Myocyte (in vitro differentiated cells): ENCODE results near the gene C10orf67. TPM values are rescaled to one million over a fixed set of nuclear protein-coding genes. Genes with fewer than 3 reads are reported as not detected.

Experiments used
- DNase-seq: peaks from one replicate; pipeline ENCODE4 v3.0.0-alpha.2; 2012; ENCODE audit warnings: low read depth
- total RNA-seq: library from RNA; depleted of rRNA; stranded (reverse); fragments of >200 nt; gene quantifications from 2 replicates; pipeline ENCODE4 v1.2.3, GENCODE V29; 2014

Gene C10orf67
- total RNA-seq, 1 donor from 2014 or later, result not detected

DNA sequence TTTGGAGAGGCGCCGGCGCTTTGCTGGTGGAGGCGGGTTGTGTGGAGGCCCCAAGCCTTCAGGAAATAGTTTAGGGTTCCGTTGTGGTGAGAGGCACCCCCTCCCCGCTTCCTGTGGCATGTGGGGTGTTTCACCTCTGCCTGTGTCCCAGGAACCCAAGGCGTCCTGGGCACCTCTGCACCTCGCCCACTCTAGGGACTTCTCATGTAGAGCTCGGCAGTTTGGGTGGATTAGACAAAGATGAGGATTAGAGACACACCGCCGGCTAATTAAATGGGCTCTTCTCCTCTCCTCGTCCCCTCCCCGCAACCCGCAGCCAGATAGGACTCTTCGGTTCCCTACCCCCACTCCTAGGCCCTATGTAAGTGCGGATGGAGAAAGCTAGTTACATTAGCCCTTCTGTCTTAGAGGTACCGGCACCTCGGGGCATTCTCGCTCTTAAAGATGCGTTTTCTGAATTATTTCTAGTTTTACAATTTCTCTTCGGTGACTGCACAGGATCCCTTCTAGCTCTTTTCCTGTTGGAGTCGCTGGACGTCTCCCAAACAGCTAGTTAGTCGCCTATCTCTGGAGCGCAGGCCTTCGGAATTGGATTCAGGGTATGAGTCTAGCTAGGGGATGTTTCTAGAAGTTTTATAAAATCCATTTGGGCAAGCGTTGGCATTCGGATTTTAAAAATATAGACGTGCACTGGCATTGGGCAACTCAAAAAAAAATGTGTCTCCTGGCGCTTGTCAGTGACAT is 144.7 kb downstream of the C10orf67 start:
- no peak for DNase-seq

DNA sequence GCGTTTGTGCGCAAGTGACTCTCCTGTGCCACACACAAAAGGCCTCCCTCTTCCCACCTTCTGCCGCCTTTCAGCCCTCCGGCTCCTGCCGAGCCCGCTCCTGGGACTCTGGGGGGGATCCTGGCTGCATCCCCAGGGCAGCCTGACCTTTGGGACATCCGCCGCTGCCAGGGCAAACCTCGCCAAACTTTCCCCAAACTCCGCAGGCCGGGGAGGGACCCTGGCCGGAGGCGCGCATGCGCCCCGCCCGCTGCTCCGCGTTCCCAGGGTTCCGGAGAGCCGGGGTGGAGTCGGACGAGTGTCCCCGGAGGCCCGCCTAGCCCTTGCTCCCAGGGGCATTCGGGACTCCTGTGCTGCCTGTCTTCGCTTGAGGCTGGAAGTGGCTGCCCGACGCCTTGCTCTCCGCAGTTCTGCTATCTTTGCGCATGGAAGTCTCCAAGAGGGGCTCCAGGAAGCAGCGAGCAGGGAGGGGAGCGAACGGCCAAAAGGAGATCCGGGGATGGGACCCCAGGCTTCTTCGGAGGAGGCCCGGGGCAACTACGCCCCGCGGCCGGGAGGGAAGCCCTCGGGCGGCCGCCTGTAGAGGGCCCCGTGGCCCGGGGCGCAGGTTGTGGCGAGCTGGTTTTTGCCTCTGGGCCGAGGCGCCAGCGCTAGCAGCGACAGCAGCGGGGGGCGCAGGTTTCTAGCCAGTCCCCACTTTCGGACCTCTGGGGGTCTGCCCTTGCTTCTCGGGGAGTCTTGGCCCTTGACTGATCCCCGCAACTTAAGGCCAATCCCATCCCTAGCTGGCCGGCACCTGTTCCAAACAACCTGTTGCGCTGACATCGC is 145.4 kb downstream of the C10orf67 start:
- no peak for DNase-seq

DNA sequence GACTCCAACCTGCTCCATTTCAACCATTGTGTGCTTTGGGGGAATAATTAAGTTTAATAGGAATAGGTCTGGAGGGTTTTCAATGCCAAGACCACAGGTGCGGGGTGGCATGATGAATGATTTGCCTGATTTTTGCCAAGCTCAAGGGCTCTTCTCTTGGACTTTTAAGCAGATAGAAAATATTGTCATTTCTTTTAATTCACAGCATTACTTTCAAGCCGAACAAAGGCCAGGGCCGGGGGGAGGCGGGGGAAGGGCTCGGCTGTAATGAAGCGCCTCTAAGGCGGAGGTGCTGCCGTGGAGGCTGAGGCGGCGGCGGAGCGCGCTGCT is 146.0 kb downstream of the C10orf67 start:
- no peak for DNase-seq

DNA sequence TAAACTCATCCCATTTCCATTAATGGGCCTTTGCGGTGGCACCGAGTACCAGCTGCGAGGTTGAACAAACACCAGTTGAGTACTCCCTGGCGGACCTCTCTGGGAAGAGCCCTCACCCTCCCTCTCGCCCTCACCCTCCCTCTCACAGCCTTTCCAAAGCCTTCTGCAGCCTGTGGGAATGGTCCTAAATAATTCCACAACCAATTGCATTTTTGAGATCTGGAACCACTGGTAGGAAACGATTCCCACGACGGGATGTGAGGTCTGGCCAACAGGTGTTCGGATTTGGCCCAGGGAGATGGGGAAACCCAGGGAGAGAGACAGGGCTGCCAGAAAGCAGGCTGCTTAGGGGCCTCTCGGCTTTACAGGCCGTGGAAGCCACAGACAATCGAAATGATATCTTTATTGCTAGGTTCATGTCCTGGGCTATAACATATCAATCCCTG is 147.2 kb downstream of the C10orf67 start:
- DNase-seq, result peak; percentile 26

DNA sequence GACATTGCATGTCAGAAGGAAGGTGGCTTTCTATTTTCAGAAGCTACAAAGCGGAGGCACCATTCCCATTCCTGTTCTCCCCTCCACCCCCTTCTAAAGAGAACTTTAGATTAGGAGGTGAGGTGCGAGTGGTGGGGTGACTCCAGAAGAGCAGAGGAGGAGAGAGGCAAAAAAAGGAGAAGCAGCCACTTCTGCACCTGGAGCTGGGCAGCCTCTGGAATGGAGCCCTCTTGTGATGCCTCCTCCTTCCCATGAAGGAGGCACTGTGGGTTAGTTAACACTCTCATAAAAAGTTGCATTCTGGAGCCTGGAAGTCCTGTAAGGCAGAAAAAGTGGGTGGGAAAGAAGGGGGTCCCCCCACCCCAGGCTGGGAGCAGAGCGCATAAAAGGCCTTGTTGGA is 147.7 kb downstream of the C10orf67 start:
- DNase-seq, result no peak

DNA sequence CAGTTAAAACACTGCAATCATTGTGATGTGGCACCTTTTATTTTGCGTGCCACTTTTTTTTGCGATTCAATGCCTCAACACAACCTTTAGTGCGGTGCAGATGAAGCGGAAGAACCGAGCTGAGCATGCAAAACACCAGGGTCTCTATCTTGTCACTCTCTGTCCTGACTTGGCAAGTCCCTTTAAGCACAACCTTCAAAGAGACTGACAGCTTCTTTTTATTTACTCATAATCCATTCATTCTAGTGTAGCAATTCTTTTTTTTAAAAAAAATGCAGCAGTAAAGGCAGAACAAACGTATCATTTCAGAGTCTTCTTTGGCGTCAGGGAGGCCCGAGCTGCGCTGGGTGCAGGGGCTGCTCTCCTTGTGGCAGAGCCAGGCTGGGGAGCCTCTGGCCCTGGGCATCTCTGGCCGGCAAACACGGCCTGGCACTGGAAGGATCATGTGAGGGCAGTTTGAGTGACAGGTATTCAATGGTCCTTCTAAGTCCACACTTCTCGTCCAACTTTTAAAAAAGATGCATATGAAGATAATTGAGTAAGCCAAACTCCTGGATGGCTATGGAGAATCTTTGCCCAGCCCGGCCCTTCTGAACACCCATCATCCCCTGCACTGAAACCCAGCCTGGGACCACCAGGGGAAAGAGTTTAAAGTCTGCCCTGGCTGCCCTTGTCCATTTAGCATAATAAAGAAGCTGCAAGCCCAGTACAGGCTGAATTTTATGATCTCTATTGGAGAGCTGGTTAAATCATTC is 148.6 kb downstream of the C10orf67 start:
- no peak for DNase-seq

DNA sequence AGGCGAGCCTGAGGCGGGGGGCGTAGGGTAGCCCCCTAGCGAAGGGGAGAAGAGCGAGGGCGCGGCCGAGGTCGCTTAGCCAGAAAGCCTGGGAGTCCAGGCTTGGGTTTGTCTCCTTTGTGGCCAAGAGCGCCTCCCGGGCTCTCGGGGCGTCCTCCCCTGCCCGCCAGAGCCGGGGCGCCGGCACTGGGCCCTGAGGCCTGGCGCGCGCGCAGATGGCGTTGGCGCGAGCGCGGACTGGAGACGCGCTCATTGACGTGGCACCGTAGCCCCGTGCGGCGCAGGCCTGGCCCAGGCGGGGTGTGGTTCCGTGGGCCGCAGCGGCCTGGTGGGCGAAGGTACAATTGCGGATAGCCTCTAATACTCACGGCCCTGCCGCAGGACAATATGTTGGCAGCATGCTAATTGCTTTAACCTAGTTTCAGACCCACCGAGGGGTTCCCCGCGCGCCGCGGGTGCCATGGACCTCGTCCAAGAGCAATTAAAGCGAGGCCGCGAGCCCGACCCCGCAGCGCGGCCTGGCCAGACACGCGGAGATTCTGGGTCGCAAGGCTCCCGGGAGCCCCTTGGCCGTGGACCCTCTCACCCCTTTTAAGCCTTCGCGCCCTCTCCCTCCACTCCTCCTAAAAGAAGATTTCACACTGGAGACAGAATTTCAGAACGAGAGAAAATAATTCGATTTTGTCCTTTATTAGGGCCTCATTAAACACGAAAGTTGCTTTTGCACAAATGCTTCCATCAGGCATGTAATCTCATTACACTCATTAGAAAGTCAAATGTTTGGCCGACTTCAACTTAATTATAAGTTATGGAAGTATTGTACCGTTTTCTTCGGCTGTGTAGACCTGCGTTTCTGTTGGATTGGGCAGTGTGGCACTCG is 149.4 kb downstream of the C10orf67 start:
- no peak for DNase-seq

DNA sequence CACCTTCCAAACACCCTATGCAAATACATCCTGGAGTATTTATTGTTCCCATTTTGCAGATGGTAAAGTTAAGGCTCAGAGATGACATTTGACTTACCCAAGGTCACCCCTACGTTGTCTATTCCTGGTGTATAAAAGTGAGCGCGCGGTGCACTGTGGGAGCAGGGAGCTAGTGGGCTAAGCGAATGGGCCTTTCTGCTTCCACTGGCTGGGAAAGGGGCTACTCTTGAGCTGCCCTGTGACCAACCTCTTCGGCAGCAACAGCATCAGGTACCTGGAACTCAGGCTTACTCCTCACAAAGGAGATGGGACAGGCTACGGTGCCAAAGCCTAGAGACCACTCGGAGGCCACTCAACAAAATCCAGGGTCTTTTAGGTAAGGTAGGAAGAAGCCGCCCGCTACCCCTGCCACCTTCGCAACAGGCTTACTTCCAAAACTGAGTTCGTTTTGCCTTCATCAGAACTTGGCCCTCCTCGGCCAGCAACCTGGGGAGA is 150.1 kb downstream of the C10orf67 start:
- no peak for DNase-seq

DNA sequence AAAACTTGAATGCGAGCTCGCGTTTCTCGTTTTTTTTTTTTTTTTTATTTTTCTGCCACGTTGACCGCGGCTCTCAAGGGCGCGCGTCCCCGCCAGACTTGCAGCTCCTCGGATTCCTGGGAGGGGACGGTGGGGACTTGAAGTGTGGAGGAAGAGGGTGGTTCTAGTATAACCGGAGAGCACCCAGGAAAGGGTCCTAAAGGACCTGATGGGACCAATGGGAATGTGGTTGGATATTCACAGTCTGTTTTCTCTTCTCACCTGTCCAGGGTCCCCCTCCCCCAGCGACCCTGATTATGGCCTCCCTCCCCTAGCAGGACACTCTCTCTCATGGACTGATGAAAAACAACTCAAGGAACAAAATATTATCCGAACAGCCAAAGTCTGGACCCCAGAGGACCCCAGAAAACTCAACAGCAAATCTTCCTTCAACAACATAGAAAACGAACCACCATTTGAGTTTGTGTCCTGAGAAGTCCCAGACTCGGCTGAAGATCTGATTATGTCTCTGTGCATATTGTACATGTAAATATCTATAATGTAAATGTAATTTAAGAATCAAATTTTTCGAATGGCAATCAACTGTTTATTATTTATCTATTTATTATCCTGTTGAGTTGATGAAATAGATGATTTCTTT is 151.0 kb downstream of the C10orf67 start:
- no peak for DNase-seq

DNA sequence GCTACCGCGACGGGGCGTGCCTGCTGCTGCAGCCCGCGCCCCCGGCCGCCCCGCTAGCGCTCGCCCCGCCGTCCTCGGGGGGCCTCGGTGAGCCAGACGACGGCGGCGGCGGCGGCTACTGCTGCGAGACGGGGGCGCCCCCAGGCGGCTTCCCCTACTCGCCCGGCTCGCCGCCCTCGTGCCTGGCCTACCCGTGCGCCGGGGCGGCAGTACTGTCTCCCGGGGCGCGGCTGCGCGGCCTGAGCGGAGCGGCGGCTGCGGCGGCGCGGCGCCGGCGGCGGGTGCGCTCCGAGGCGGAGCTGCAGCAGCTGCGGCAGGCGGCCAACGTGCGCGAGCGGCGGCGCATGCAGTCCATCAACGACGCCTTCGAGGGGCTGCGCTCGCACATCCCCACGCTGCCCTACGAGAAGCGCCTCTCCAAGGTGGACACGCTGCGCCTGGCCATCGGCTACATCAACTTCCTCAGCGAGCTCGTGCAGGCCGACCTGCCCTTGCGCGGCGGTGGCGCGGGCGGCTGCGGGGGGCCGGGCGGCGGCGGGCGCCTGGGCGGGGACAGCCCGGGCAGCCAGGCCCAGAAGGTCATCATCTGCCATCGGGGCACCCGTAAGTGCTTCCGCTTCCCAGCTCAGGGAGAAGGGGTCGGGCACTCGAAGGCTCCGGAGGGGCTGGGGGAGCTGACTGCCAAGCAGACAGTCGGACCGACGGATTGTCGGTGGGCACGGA is 151.7 kb downstream of the C10orf67 start:
- DNase-seq, result no peak

DNA sequence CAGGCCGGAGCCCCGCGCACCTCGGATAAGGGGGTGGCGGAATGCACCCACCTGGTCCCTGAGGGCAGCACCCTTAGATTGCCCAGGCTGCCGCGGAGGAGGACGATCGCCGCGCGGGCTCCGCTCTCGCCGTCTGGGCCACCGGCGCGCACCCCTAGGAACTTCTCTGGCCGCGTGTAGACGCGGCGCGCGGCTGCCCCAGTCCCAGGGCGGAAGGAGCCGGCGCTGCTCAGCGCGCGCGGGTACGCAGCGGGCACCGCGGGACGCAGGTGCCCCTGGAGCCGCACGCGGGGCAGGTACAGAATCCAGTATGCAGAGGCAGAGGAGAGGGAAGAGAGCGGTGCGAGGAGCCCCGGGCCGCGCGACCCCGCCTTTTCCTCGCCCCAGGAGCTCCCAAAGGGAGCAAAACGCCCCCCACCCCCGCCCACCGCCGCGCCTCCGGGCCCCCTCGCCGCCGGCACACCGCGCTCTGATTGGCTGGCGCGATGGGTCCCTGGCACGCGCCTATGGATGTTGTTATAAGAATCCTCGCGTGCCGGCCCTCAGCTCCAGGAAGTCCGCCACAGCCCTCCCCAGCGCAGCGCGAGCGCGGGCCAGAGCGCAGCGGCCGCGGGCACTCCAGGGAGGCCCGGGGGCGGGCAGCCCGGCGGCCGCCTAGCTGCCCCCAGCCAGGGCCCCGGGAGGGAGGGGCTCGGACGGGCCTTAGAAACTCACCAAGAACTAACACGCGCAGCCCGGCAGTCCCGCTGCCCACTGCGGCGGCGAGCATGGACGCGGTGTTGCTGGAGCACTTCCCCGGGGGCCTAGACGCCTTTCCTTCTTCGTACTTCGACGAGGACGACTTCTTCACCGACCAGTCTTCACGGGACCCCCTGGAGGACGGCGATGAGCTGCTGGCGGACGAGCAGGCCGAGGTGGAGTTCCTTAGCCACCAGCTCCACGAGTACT is 152.6 kb downstream of the C10orf67 start, which contains the start of gene PTF1A:
Gene PTF1A, plus strand, starts transcription at position 549 of the 948 bp plus-strand sequence. Its CDS starts 219 bp downstream, at position 768.
- no peak for DNase-seq

DNA sequence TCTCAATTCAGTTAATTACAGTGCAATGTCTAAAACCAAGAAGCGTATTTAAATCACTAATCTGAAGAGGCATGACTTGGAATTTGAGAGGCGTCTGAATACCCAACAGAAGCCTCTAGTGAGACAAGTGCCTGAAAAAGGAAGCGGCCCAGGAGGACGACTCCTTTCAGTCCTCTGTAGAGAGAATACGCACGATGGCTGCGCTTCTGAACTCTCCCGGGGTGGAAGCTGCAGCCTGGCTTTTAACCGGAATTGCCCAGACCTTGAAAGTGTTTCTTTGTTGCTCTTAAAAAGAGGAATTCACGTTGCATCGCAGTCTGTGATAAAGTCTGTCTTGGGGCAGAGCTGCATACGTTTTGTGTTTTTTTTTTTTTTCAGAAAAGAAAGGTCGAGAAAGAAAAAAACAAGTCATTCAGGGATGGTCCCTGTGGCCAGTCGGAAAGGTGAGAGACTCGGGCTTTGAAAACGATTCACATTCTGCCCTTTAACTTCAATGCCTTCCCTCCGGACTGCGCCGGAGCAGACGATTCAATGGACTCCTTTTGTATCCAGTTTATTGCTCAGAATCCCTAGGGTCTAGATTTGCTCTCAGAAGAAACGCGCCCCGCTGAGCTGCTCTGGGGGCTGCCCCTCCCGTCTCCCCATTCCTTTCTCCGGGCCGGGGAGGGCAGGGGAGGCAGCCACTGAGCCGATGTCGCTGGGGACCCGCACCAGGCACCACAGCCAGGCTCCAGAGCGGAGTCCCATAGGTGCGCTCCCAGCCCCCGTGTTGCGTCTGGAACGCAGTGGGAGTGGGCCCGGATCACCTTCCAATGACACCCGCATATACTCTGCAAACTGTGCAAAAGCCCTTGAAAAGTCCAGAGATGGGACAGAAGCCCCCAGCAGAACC is 153.5 kb downstream of the C10orf67 start:
- DNase-seq, result no peak

DNA sequence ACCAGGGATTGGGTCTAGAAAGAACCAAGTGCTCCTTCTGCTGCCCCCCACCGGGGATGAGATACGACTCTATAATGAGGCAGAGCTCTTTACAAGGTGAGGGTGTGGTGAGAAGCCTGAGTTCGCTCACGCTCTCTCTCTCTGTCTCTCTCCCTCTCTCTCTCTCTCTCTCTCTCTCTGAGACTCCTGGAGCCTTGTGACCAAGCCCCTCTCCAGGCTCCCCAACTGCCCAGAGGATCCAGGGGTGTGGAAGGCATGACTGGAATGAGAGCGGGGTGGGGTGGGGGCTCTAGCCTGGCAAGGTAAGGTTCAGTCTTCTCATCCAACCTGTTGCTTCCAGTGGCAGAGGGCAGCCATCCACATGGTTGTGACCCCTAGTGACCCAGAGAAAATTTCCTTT is 155.6 kb downstream of the C10orf67 start:
- DNase-seq, result no peak

DNA sequence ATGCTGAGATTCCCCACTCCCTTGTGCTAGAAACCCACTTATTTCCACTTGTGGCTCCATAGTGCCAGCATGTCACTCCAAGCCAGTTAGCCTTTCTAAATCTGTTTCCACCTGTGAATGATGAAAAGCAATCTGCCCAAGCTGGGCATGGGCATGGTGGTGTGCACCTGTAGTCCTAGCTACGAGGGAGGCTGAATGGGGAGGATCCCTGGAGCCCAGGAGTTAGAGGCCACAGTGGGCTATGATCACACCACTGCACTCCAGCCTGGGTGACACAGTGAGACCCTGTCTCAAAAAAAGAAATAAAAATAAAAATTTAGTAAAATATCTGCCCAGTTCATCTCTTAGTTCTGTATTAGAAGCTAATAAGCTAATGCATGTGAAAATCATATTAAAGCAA is 157.4 kb downstream of the C10orf67 start:
- DNase-seq, result no peak

DNA sequence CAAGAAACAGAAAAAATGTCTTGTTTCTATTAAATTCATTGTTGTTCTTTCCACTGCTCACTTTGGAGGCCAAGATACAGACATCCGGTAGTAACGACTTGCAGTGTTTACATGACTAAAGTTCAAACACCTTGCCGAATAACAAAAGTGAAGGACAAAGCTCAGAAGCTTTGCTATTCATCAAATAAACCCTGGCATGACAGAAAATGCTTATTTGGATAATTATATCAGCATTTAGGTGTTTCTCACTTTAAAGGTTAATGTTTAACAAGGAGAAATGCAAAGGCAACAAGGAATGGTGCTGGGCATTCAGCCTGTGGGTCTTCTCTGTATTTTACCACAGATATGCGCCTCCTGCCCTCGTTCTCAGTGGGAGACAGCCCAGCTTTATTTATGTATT is 157.9 kb downstream of the C10orf67 start:
- no peak for DNase-seq

DNA sequence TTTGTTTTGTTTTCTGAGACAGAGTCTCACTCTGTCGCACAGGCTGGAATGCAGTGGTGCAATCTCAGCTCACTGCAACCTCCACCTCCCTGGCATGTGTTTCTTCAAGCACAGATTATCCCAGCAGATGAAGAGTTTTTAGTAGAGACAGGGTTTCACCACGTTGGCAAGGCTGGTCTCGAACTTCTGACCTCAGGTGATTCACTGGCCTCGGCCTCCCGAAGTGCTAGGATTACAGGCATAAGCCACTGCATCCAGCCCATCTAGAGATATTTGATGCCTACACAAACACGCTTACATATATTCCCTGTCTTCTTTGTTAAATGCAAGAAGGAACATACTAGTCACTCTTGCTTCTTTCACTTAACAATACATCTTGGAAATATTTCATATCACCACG is 158.4 kb downstream of the C10orf67 start:
- no peak for DNase-seq

DNA sequence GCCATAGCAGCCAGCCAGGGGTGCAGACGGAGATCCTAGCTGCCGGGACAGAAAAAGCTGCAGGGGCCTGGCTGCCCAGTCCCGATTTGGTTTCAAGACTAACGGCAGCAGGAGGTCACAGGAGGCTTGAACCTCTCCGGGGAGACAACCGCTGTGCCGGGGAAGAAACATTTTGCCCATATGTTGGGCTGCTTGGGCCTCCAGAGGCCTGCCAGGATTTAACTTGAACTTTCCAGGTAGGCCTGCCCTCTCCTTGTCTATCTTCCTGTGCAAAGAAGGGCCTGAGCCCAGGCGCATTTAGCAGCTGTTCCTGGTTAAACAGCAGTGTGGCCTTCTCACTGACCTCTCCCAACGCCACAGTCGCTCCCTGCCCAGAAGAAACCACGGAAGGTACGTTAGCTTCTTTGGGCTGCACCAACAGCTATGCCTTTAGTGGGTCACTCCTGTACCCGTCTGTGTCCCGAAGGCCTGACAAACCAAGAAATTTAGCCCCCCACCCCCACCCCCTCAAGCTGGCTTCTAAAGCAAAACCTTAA is 169.6 kb downstream of the C10orf67 start:
- DNase-seq, result no peak
